HepG2 (cell line): ENCODE results near the gene EEFSEC. TPM values are rescaled to one million over a fixed set of nuclear protein-coding genes. Genes with fewer than 3 reads are reported as not detected.

Source experiments
- AGO1 ChIP-seq: fragments of 200-400 bp; formaldehyde crosslinking; IDR thresholded peaks from 2 replicates; pipeline ENCODE4 v1.6.1; 2017; ENCODE audit warnings: mild to moderate bottlenecking, low read depth, low read length, moderate library complexity; ENCODE audit not compliant: poor library complexity, severe bottlenecking
- ATAD3A ChIP-seq: sonication (generic); formaldehyde crosslinking; IDR thresholded peaks from 2 replicates; pipeline ENCODE4 v1.4.0; 2020; ENCODE audit warnings: missing genetic modification reagents
- ATRX ChIP-seq: sonication (generic); formaldehyde crosslinking; IDR thresholded peaks from 2 replicates; pipeline ENCODE4 v1.4.0; 2020; ENCODE audit warnings: missing genetic modification reagents, borderline replicate concordance
- CREM ChIP-seq, 2 experiments: sonication (generic) in 1 of 2; formaldehyde crosslinking in 1 of 2; IDR thresholded peaks; 2 replicates each; pipeline versions ENCODE4 v1.4.0 to v1.6.1; 2016 to 2020; ENCODE audit warnings: antibody characterized with exemption in 1 of 2, mild to moderate bottlenecking in 1 of 2, missing genetic modification reagents in 1 of 2
- GABPA ChIP-seq, 2 experiments: IDR thresholded peaks; 2 replicates each; pipeline ENCODE4 v1.6.1; 2011 to 2016; ENCODE audit warnings: low read depth in 2 of 2, low read length in 1 of 2, missing biosample characterization in 1 of 2, missing genetic modification characterization in 1 of 2
- JDP2 ChIP-seq: sonication (generic); formaldehyde crosslinking; IDR thresholded peaks from 2 replicates; pipeline ENCODE4 v1.8.1; 2022; ENCODE audit warnings: missing genetic modification reagents, borderline replicate concordance
- MAFF ChIP-seq: IDR thresholded peaks from 2 replicates; pipeline ENCODE4 v1.6.1; 2011; ENCODE audit warnings: low read depth, low read length, improper control_type of control experiment
- NKX3-1 ChIP-seq: sonication (generic); formaldehyde crosslinking; IDR thresholded peaks from 2 replicates; pipeline ENCODE4 v1.5.0; 2020; ENCODE audit warnings: missing genetic modification reagents
- RAD51 ChIP-seq: fragments of 450-650 bp; IDR thresholded peaks from 2 replicates; pipeline ENCODE4 v1.6.1; 2016; ENCODE audit warnings: borderline replicate concordance
- XBP1 ChIP-seq: sonication (generic); formaldehyde crosslinking; IDR thresholded peaks from 2 replicates; pipeline ENCODE4 v1.5.0; 2020; ENCODE audit warnings: missing genetic modification reagents
- ZNF496 ChIP-seq: sonication (generic); formaldehyde crosslinking; IDR thresholded peaks from 2 replicates; pipeline ENCODE4 v1.8.1; 2023; ENCODE audit warnings: mild to moderate bottlenecking, moderate library complexity, missing genetic modification reagents; ENCODE audit not compliant: insufficient replicate concordance
- polyA plus RNA-seq, 8 experiments: library from polyadenylated mRNA; depleted of rRNA in 3 of 8; stranded (reverse) in 7 of 8; unstranded in 1 of 8; fragments of >200 nt; fragmentation: Illumina TruSeq in 4 of 8; extraction: Trizol in 4 of 8; gene quantifications; 2 replicates each; pipeline versions ENCODE4 v1.2.1 to v1.2.3, GENCODE V29; 2011 to 2016; ENCODE audit warnings: low read depth in 4 of 8, missing spikeins in 1 of 8, mixed read lengths in 1 of 8; ENCODE audit not compliant: insufficient read depth in 1 of 8
- total RNA-seq, 5 experiments: library from RNA; depleted of rRNA; stranded (reverse); fragments of >200 nt; fragmentation: Illumina TruSeq; extraction: Trizol; gene quantifications; 2 replicates each; pipeline ENCODE4 v1.2.3, GENCODE V29; 2016; ENCODE audit warnings: low read depth in 1 of 5
- TF ChIP-seq, protein P1 (sequence below): sonication (generic); formaldehyde crosslinking; IDR thresholded peaks from 2 replicates; pipeline ENCODE4 v1.4.0; 2020; ENCODE audit warnings: missing genetic modification reagents, borderline replicate concordance
- TF ChIP-seq, protein P2 (sequence below): sonication (generic); formaldehyde crosslinking; IDR thresholded peaks from 2 replicates; pipeline ENCODE4 v1.4.0; 2020; ENCODE audit warnings: missing genetic modification reagents
- TF ChIP-seq, protein P3 (sequence below): sonication (generic); formaldehyde crosslinking; IDR thresholded peaks from 2 replicates; pipeline ENCODE4 v1.8.1; 2023; ENCODE audit warnings: mild to moderate bottlenecking, moderate library complexity, missing genetic modification reagents
- TF ChIP-seq, protein P4 (sequence below): sonication (generic); formaldehyde crosslinking; IDR thresholded peaks from 2 replicates; pipeline ENCODE4 v1.5.1; 2020; ENCODE audit warnings: mild to moderate bottlenecking, missing genetic modification reagents, moderate library complexity
- TF ChIP-seq, protein P5 (sequence below): sonication (generic); formaldehyde crosslinking; IDR thresholded peaks from 2 replicates; pipeline ENCODE4 v1.4.0; 2020; ENCODE audit warnings: missing genetic modification reagents

Gene EEFSEC
- total and polyA plus RNA-seq, 2 of the 13 experiments (the other 11 are each of a cell fraction or from before 2014, with no cell fraction given), result 6.4 to 24.2 TPM

DNA sequence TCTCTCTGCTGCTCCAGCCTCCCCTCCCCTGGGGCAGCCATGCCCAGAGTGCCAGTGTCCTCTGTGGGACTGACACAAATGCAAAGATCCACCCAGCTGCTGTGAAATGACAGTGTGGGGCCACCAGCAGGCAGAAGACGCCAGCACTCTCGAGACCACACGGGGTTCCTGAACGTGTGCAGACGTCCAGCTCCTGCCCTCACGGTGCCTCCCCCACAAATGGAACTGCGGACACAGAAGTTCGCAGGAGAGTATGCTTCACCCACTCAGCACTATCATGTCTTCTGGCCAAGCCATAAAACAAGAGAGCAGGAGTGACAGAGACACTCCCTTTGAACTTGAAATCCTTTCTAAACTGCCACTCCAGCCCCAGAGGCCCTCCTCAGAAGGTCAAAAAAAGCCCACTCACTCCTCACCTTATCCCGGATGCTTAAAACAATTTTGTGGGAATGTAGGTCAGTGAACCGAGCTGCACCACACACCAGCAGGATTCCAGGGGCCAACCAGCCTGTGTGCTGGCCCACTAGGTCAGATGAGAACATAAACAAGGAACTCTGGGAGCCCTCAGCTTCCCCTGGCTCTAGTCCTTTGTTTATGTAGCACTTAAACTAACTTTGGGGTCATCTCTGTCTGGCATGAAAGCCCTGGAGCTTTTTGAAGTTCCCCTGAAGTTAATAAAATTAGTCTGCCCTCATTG is 200.9 kb downstream of the EEFSEC start (continued):
- TF ChIP-seq, protein P1, sequence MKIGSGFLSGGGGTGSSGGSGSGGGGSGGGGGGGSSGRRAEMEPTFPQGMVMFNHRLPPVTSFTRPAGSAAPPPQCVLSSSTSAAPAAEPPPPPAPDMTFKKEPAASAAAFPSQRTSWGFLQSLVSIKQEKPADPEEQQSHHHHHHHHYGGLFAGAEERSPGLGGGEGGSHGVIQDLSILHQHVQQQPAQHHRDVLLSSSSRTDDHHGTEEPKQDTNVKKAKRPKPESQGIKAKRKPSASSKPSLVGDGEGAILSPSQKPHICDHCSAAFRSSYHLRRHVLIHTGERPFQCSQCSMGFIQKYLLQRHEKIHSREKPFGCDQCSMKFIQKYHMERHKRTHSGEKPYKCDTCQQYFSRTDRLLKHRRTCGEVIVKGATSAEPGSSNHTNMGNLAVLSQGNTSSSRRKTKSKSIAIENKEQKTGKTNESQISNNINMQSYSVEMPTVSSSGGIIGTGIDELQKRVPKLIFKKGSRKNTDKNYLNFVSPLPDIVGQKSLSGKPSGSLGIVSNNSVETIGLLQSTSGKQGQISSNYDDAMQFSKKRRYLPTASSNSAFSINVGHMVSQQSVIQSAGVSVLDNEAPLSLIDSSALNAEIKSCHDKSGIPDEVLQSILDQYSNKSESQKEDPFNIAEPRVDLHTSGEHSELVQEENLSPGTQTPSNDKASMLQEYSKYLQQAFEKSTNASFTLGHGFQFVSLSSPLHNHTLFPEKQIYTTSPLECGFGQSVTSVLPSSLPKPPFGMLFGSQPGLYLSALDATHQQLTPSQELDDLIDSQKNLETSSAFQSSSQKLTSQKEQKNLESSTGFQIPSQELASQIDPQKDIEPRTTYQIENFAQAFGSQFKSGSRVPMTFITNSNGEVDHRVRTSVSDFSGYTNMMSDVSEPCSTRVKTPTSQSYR (CRISPR knock-in tag), result no peak
- no peak for TF ChIP-seq GABPA (IDR thresholded peaks at IDR 0.05; ENCODE audit: low read depth, low read length)
- no peak for TF ChIP-seq GABPA (CRISPR knock-in tag; IDR thresholded peaks at IDR 0.05; ENCODE audit: low read depth)
- TF ChIP-seq, protein P2, sequence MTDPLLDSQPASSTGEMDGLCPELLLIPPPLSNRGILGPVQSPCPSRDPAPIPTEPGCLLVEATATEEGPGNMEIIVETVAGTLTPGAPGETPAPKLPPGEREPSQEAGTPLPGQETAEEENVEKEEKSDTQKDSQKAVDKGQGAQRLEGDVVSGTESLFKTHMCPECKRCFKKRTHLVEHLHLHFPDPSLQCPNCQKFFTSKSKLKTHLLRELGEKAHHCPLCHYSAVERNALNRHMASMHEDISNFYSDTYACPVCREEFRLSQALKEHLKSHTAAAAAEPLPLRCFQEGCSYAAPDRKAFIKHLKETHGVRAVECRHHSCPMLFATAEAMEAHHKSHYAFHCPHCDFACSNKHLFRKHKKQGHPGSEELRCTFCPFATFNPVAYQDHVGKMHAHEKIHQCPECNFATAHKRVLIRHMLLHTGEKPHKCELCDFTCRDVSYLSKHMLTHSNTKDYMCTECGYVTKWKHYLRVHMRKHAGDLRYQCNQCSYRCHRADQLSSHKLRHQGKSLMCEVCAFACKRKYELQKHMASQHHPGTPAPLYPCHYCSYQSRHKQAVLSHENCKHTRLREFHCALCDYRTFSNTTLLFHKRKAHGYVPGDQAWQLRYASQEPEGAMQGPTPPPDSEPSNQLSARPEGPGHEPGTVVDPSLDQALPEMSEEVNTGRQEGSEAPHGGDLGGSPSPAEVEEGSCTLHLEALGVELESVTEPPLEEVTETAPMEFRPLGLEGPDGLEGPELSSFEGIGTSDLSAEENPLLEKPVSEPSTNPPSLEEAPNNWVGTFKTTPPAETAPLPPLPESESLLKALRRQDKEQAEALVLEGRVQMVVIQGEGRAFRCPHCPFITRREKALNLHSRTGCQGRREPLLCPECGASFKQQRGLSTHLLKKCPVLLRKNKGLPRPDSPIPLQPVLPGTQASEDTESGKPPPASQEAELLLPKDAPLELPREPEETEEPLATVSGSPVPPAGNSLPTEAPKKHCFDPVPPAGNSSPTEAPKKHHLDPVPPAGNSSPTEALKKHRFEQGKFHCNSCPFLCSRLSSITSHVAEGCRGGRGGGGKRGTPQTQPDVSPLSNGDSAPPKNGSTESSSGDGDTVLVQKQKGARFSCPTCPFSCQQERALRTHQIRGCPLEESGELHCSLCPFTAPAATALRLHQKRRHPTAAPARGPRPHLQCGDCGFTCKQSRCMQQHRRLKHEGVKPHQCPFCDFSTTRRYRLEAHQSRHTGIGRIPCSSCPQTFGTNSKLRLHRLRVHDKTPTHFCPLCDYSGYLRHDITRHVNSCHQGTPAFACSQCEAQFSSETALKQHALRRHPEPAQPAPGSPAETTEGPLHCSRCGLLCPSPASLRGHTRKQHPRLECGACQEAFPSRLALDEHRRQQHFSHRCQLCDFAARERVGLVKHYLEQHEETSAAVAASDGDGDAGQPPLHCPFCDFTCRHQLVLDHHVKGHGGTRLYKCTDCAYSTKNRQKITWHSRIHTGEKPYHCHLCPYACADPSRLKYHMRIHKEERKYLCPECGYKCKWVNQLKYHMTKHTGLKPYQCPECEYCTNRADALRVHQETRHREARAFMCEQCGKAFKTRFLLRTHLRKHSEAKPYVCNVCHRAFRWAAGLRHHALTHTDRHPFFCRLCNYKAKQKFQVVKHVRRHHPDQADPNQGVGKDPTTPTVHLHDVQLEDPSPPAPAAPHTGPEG (CRISPR knock-in tag), result no peak
- no peak for TF ChIP-seq MAFF
- TF ChIP-seq XBP1 (CRISPR knock-in tag), result no peak
- TF ChIP-seq JDP2 (CRISPR knock-in tag), result no peak
- no peak for TF ChIP-seq ATAD3A (CRISPR knock-in tag)
- no peak for TF ChIP-seq RAD51
- TF ChIP-seq, protein P3, sequence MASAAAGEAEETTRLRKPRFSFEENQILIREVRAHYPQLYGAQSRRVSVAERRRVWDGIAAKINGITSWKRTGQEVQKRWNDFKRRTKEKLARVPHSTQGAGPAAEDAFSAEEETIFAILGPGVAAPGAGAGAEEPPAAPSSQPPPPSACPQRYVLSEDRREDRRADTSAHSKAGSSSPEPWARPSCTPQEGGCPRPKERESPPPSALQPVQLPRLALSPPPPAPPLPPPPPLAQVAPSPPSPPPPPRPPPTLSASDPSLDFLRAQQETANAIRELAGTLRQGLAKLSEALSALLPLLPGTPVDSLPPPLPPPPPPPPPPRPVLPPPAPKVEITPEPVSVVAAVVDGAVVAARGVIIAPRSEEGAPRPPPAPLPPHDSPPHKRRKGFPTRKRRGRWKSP (CRISPR knock-in tag), result no peak
- no peak for TF ChIP-seq ZNF496 (CRISPR knock-in tag)
- TF ChIP-seq, protein P4, sequence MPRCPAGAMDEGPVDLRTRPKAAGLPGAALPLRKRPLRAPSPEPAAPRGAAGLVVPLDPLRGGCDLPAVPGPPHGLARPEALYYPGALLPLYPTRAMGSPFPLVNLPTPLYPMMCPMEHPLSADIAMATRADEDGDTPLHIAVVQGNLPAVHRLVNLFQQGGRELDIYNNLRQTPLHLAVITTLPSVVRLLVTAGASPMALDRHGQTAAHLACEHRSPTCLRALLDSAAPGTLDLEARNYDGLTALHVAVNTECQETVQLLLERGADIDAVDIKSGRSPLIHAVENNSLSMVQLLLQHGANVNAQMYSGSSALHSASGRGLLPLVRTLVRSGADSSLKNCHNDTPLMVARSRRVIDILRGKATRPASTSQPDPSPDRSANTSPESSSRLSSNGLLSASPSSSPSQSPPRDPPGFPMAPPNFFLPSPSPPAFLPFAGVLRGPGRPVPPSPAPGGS, result no peak
- no peak for TF ChIP-seq AGO1
- TF ChIP-seq CREM (IDR thresholded peaks at IDR 0.05), result peak; percentile 66
- TF ChIP-seq CREM (CRISPR knock-in tag; IDR thresholded peaks at IDR 0.05), result no peak
- TF ChIP-seq, protein P5, sequence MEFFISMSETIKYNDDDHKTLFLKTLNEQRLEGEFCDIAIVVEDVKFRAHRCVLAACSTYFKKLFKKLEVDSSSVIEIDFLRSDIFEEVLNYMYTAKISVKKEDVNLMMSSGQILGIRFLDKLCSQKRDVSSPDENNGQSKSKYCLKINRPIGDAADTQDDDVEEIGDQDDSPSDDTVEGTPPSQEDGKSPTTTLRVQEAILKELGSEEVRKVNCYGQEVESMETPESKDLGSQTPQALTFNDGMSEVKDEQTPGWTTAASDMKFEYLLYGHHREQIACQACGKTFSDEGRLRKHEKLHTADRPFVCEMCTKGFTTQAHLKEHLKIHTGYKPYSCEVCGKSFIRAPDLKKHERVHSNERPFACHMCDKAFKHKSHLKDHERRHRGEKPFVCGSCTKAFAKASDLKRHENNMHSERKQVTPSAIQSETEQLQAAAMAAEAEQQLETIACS (CRISPR knock-in tag), result no peak
- no peak for TF ChIP-seq ATRX
- TF ChIP-seq NKX3-1 (CRISPR knock-in tag), result no peak
